Kidney (tissue), 14 donors: Measurements from ENCODE around the gene ITGBL1. TPM values are rescaled to one million over a fixed set of nuclear protein-coding genes. Genes with fewer than 3 reads are reported as not detected.

ENCODE experiments used
- DNase-seq, 5 donors: peaks; one replicate each; pipeline ENCODE4 v3.0.0-alpha.2; 2013 to 2020
- FAIRE-seq: peaks from 2 replicates; lab custom pipeline; 2012; peaks lifted over from hg19 to GRCh38; lab: Jason Lieb, UNC
- H3K27ac ChIP-seq, 2 donors: one replicate each; pipeline ENCODE4 v1.7.0; 2013; ENCODE audit warnings: low read depth in 2 of 2, low read length in 2 of 2, inconsistent platforms in 1 of 2
- H3K27me3 ChIP-seq: one replicate; pipeline ENCODE4 v1.7.1; 2013; ENCODE audit warnings: low read length, inconsistent platforms; ENCODE audit not compliant: control insufficient read depth, insufficient read depth
- H3K36me3 ChIP-seq, 3 donors: one replicate each; pipeline versions ENCODE4 v1.7.0 to v1.7.1; 2013; ENCODE audit warnings: low read length in 3 of 3, control low read depth in 1 of 3, inconsistent platforms in 1 of 3; ENCODE audit not compliant: insufficient read depth in 3 of 3, control insufficient read depth in 2 of 3
- H3K4me1 ChIP-seq, 3 donors: one replicate each; pipeline versions ENCODE4 v1.7.0 to v1.7.1; 2013; ENCODE audit warnings: low read length in 3 of 3, inconsistent platforms in 1 of 3, low read depth in 1 of 3; ENCODE audit not compliant: control insufficient read depth in 2 of 3, insufficient read depth in 2 of 3
- H3K4me3 ChIP-seq, 3 donors: one replicate each; pipeline versions ENCODE4 v1.7.0 to v1.8.1; 2013; ENCODE audit warnings: low read length in 3 of 3, control low read depth in 1 of 3, inconsistent platforms in 1 of 3
- H3K9ac ChIP-seq, 3 donors: one replicate each; pipeline versions ENCODE4 v1.7.0 to v1.7.1; 2013; ENCODE audit warnings: low read length in 3 of 3, control low read depth in 1 of 3, inconsistent platforms in 1 of 3
- H3K9me3 ChIP-seq, 3 donors: one replicate each; pipeline versions ENCODE4 v1.7.0 to v1.7.1; 2013; ENCODE audit warnings: low read length in 3 of 3, control low read depth in 1 of 3, inconsistent platforms in 1 of 3; ENCODE audit not compliant: control insufficient read depth in 2 of 3, insufficient read depth in 1 of 3
- intact Hi-C: fragments of 100-400 bp; cut with DNase I; formaldehyde crosslinking; loops from one replicate; pipeline ENCODE4 v1.11.1; 2022
- polyA plus RNA-seq: library from polyadenylated mRNA; stranded (reverse); fragments of 350-450 nt; fragmentation: Illumina TruSeq; extraction: RNeasy Lipid Tissue Mini Kit (QIAGEN cat#74804); gene quantifications from one replicate; pipeline ENCODE4 v1.2.3, GENCODE V29; 2014; ENCODE audit warnings: low read depth, low replicate concordance; ENCODE audit not compliant: insufficient read depth
- total RNA-seq: library from RNA; stranded (reverse); fragmentation: NEBNext Ultra II Directional; extraction: Animal tissue kit (Norgen Biotek cat#: 25700); gene quantifications from one replicate; pipeline ENCODE4 v1.2.1, GENCODE V29; 2021
- TF ChIP-seq, protein P1 (sequence below): IDR thresholded peaks from 3 replicates; pipeline ENCODE4 v1.5.1; 2012; ENCODE audit warnings: mild to moderate bottlenecking, moderate library complexity, borderline replicate concordance; ENCODE audit not compliant: insufficient read depth; ENCODE audit errors: extremely low read depth
- donor health status: control.
- donor health status: control.
- donor health status: control.
- donor health status: control.
- donor health status: control.
- donor health status: DM: yes; HTN: yes; CAD: no.
- donor health status: Normal renal cell carcinoma (clear cell type).

Gene ITGBL1
- total and polyA plus RNA-seq, 2 donors from 2014 or later: 1.4 to 7.7 TPM

GRCh38 chr13:101686003-101686402 lies 233.5 kb downstream of the ITGBL1 start:
- TF ChIP-seq, protein P1, sequence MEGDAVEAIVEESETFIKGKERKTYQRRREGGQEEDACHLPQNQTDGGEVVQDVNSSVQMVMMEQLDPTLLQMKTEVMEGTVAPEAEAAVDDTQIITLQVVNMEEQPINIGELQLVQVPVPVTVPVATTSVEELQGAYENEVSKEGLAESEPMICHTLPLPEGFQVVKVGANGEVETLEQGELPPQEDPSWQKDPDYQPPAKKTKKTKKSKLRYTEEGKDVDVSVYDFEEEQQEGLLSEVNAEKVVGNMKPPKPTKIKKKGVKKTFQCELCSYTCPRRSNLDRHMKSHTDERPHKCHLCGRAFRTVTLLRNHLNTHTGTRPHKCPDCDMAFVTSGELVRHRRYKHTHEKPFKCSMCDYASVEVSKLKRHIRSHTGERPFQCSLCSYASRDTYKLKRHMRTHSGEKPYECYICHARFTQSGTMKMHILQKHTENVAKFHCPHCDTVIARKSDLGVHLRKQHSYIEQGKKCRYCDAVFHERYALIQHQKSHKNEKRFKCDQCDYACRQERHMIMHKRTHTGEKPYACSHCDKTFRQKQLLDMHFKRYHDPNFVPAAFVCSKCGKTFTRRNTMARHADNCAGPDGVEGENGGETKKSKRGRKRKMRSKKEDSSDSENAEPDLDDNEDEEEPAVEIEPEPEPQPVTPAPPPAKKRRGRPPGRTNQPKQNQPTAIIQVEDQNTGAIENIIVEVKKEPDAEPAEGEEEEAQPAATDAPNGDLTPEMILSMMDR: no peak
- no peaks in the 10 kb centered on the region for H3K4me1 ChIP-seq
- H3K9me3 ChIP-seq: no peaks in the 10 kb centered on the region
- H3K27ac ChIP-seq: no peak overlapping the region
- DNase-seq (no peak), FAIRE-seq (no peak)
- no peaks in the 10 kb centered on the region for H3K36me3 ChIP-seq
- intact Hi-C loops: no loop called here
- H3K9ac ChIP-seq: no peak overlapping the region
- H3K4me3 ChIP-seq: no peak overlapping the region
- no peaks in the 10 kb centered on the region for H3K27me3 ChIP-seq

DNA sequence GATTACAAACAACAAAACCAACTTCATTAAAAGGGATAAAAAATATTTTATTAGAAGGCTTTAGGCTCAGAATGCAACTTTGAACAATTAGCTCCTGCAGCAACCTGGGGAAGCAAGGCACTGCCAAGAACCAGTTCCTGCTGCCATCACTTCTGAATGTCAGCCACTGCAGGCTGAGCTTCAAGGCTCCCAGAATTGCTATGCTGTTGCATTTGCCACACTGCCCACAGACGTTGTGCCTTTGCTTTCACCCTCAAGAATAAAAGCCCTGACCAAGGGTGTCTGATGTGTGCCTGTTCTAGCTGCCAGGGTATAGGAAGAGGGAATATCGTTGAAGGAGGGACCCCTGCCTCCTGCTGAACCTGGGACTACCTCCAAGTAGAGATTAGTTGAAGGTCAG lies 238.4 kb downstream of the ITGBL1 start:
- TF ChIP-seq, protein P1: no peak
- intact Hi-C loops: no loop called here
- no peaks in the 10 kb centered on the region for H3K36me3 ChIP-seq
- H3K27ac ChIP-seq: no peak overlapping the region
- H3K4me3 ChIP-seq: no peak overlapping the region
- H3K27me3 ChIP-seq: no peaks in the 10 kb centered on the region
- no peaks in the 10 kb centered on the region for H3K4me1 ChIP-seq
- no peak for DNase-seq
- no peak overlapping the region for H3K9ac ChIP-seq
- no peaks in the 10 kb centered on the region for H3K9me3 ChIP-seq
- FAIRE-seq: no peak

- no peak for DNase-seq
- no peaks in the 10 kb centered on the region for H3K9me3 ChIP-seq
- no peaks in the 10 kb centered on the region for H3K4me1 ChIP-seq
- no peaks in the 10 kb centered on the region for H3K27me3 ChIP-seq
- intact Hi-C loops: no loop called here
- FAIRE-seq: no peak
- no peaks in the 10 kb centered on the region for H3K36me3 ChIP-seq
- H3K4me3 ChIP-seq: no peak overlapping the region
- TF ChIP-seq, protein P1: no peak
- H3K9ac ChIP-seq: no peak overlapping the region
- H3K27ac ChIP-seq: no peak overlapping the region
Measured at GRCh38 chr13:101691341-101691860, 238.9 kb downstream of the ITGBL1 start.
